HepG2 (cell line): Measurements from ENCODE around the gene TACO1. TPM values are rescaled to one million over a fixed set of nuclear protein-coding genes. Genes with fewer than 3 reads are reported as not detected.

Source experiments
- AGO2 ChIP-seq: fragments of 200-400 bp; formaldehyde crosslinking; optimal IDR thresholded peaks from 2 replicates; pipeline ENCODE3; 2017; ENCODE audit warnings: mild to moderate bottlenecking, low read depth, low read length, moderate library complexity
- BRD4 ChIP-seq: sonication (generic); formaldehyde crosslinking; IDR thresholded peaks from 2 replicates; pipeline ENCODE4 v1.4.0; 2020; ENCODE audit warnings: missing genetic modification reagents
- DDIT3 ChIP-seq: sonication (generic); formaldehyde crosslinking; IDR thresholded peaks from 2 replicates; pipeline ENCODE4 v1.4.0; 2020; ENCODE audit warnings: mild to moderate bottlenecking, missing genetic modification reagents
- FOSL1 ChIP-seq: sonication (generic); formaldehyde crosslinking; IDR thresholded peaks from 2 replicates; pipeline ENCODE4 v1.9.0; 2021; ENCODE audit warnings: missing genetic modification reagents, borderline replicate concordance
- FOXK1 ChIP-seq: sonication (generic); formaldehyde crosslinking; IDR thresholded peaks from 2 replicates; pipeline ENCODE4 v1.4.0; 2020; ENCODE audit warnings: low read depth, missing genetic modification reagents, borderline replicate concordance
- IRF1 ChIP-seq: sonication (generic); formaldehyde crosslinking; IDR thresholded peaks from 2 replicates; pipeline ENCODE4 v1.4.0; 2020; ENCODE audit warnings: low read depth, mild to moderate bottlenecking, missing genetic modification reagents
- KLF15 ChIP-seq: sonication (generic); formaldehyde crosslinking; IDR thresholded peaks from 2 replicates; pipeline ENCODE4 v1.8.1; 2023; ENCODE audit warnings: borderline replicate concordance, mild to moderate bottlenecking, inconsistent platforms, missing genetic modification reagents, mixed read lengths
- KMT2A ChIP-seq: sonication (generic); formaldehyde crosslinking; IDR thresholded peaks from 2 replicates; pipeline ENCODE4 v1.4.0; 2020; ENCODE audit warnings: missing genetic modification reagents
- PLRG1 ChIP-seq: fragments of 450-650 bp; conservative IDR thresholded peaks from 2 replicates; pipeline ENCODE4 v1.6.1; 2016
- ZFP41 ChIP-seq: sonication (generic); formaldehyde crosslinking; IDR thresholded peaks from 2 replicates; pipeline ENCODE4 v1.4.0; 2020; ENCODE audit warnings: mild to moderate bottlenecking, missing genetic modification reagents, borderline replicate concordance
- ZNF496 ChIP-seq: sonication (generic); formaldehyde crosslinking; IDR thresholded peaks from 2 replicates; pipeline ENCODE4 v1.8.1; 2023; ENCODE audit warnings: mild to moderate bottlenecking, moderate library complexity, missing genetic modification reagents; ENCODE audit not compliant: insufficient replicate concordance
- ZNF503 ChIP-seq: sonication (generic); formaldehyde crosslinking; IDR thresholded peaks from 2 replicates; pipeline ENCODE4 v1.4.0; 2020; ENCODE audit warnings: missing genetic modification reagents
- ZNF543 ChIP-seq: sonication (generic); formaldehyde crosslinking; IDR thresholded peaks from 2 replicates; pipeline ENCODE4 v1.4.0; 2020; ENCODE audit warnings: mild to moderate bottlenecking, missing genetic modification reagents
- ZNF569 ChIP-seq: sonication (generic); formaldehyde crosslinking; IDR thresholded peaks from 2 replicates; pipeline ENCODE4 v1.5.0; 2020; ENCODE audit warnings: mild to moderate bottlenecking, missing genetic modification reagents, moderate library complexity, borderline replicate concordance
- ZNF713 ChIP-seq: sonication (generic); formaldehyde crosslinking; IDR thresholded peaks from 2 replicates; pipeline ENCODE4 v1.4.0; 2020; ENCODE audit warnings: mild to moderate bottlenecking, missing genetic modification reagents
- polyA plus RNA-seq, 8 experiments: library from polyadenylated mRNA; depleted of rRNA in 3 of 8; stranded (reverse) in 7 of 8; unstranded in 1 of 8; fragments of >200 nt; fragmentation: Illumina TruSeq in 4 of 8; extraction: Trizol in 4 of 8; gene quantifications; 2 replicates each; pipeline versions ENCODE4 v1.2.1 to v1.2.3, GENCODE V29; 2011 to 2016; ENCODE audit warnings: low read depth in 4 of 8, missing spikeins in 1 of 8, mixed read lengths in 1 of 8; ENCODE audit not compliant: insufficient read depth in 1 of 8
- total RNA-seq, 5 experiments: library from RNA; depleted of rRNA; stranded (reverse); fragments of >200 nt; fragmentation: Illumina TruSeq; extraction: Trizol; gene quantifications; 2 replicates each; pipeline ENCODE4 v1.2.3, GENCODE V29; 2016; ENCODE audit warnings: low read depth in 1 of 5
- TF ChIP-seq, protein P1 (sequence below): sonication (generic); formaldehyde crosslinking; IDR thresholded peaks from 2 replicates; pipeline ENCODE4 v1.8.1; 2022; ENCODE audit warnings: low read depth, mild to moderate bottlenecking, missing genetic modification reagents
- TF ChIP-seq, protein P2 (sequence below): sonication (generic); formaldehyde crosslinking; conservative IDR thresholded peaks from 2 replicates; pipeline ENCODE4 v1.4.0; 2020; ENCODE audit warnings: missing genetic modification reagents
- TF ChIP-seq, protein P3 (sequence below): IDR thresholded peaks from 2 replicates; pipeline ENCODE4 v1.6.1; 2016; ENCODE audit warnings: mild to moderate bottlenecking, missing biosample characterization, missing genetic modification reagents
- TF ChIP-seq, protein P4 (sequence below): sonication (generic); formaldehyde crosslinking; IDR thresholded peaks from 2 replicates; pipeline ENCODE4 v1.4.0; 2020; ENCODE audit warnings: missing genetic modification reagents
- TF ChIP-seq, protein P5 (sequence below): IDR thresholded peaks from 2 replicates; pipeline ENCODE4 v1.6.1; 2016; ENCODE audit warnings: control low read depth

Gene TACO1
- total and polyA plus RNA-seq, 2 of the 13 experiments (the other 11 are each of a cell fraction or from before 2014, with no cell fraction given), result 34.7 to 53.6 TPM

DNA sequence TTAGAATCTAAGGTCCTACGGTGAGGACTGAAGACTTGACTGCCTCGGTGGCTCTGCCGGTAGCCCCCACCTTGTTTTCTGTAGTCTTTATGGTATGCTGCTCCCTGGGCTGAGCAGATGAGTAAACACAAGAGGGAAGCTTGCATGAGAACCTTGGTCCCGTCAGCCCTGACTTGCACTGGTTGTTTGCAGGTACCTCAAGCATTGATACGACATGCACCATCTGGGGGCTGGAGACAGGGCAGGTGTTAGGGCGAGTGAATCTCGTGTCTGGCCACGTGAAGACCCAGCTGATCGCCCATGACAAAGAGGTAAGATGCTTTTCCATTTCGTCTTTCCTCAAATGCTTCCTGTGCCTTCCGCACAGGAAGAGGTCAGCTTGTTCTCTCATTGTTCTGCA is 21.1 kb upstream of the TACO1 start (continued):
- TF ChIP-seq, protein P1, sequence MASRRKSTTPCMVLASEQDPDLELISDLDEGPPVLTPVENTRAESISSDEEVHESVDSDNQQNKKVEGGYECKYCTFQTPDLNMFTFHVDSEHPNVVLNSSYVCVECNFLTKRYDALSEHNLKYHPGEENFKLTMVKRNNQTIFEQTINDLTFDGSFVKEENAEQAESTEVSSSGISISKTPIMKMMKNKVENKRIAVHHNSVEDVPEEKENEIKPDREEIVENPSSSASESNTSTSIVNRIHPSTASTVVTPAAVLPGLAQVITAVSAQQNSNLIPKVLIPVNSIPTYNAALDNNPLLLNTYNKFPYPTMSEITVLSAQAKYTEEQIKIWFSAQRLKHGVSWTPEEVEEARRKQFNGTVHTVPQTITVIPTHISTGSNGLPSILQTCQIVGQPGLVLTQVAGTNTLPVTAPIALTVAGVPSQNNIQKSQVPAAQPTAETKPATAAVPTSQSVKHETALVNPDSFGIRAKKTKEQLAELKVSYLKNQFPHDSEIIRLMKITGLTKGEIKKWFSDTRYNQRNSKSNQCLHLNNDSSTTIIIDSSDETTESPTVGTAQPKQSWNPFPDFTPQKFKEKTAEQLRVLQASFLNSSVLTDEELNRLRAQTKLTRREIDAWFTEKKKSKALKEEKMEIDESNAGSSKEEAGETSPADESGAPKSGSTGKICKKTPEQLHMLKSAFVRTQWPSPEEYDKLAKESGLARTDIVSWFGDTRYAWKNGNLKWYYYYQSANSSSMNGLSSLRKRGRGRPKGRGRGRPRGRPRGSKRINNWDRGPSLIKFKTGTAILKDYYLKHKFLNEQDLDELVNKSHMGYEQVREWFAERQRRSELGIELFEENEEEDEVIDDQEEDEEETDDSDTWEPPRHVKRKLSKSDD (CRISPR knock-in tag), result 0 out of 2 replicates have a peak, but pooled peaks have one; percentile 50
- TF ChIP-seq FOSL1 (CRISPR knock-in tag) (no peak), ZFP41 (no peak), ZNF503 (CRISPR knock-in tag) (no peak), KLF15 (no peak), IRF1 (CRISPR knock-in tag) (no peak), ZNF713 (CRISPR knock-in tag) (peak; percentile 92; the same call in 1 of the 2 replicates), BRD4 (no peak), ZNF496 (no peak), AGO2 (no peak), ZNF569 (CRISPR knock-in tag) (no peak), FOXK1 (peak; percentile 47; the same call in 1 of the 2 replicates), PLRG1 (no peak), DDIT3 (CRISPR knock-in tag) (no peak), ZNF543 (CRISPR knock-in tag) (no peak), KMT2A (CRISPR knock-in tag) (peak; percentile 67; the same call in 1 of the 2 replicates)
- TF ChIP-seq, protein P2, sequence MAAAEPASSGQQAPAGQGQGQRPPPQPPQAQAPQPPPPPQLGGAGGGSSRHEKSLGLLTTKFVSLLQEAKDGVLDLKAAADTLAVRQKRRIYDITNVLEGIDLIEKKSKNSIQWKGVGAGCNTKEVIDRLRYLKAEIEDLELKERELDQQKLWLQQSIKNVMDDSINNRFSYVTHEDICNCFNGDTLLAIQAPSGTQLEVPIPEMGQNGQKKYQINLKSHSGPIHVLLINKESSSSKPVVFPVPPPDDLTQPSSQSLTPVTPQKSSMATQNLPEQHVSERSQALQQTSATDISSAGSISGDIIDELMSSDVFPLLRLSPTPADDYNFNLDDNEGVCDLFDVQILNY (CRISPR knock-in tag), result no peak
- TF ChIP-seq, protein P3, sequence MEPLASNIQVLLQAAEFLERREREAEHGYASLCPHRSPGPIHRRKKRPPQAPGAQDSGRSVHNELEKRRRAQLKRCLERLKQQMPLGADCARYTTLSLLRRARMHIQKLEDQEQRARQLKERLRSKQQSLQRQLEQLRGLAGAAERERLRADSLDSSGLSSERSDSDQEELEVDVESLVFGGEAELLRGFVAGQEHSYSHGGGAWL, result peak; percentile 30; the same call in 1 of the 2 replicates
- TF ChIP-seq, protein P4, sequence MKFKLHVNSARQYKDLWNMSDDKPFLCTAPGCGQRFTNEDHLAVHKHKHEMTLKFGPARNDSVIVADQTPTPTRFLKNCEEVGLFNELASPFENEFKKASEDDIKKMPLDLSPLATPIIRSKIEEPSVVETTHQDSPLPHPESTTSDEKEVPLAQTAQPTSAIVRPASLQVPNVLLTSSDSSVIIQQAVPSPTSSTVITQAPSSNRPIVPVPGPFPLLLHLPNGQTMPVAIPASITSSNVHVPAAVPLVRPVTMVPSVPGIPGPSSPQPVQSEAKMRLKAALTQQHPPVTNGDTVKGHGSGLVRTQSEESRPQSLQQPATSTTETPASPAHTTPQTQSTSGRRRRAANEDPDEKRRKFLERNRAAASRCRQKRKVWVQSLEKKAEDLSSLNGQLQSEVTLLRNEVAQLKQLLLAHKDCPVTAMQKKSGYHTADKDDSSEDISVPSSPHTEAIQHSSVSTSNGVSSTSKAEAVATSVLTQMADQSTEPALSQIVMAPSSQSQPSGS (CRISPR knock-in tag), result no peak
- TF ChIP-seq, protein P5, sequence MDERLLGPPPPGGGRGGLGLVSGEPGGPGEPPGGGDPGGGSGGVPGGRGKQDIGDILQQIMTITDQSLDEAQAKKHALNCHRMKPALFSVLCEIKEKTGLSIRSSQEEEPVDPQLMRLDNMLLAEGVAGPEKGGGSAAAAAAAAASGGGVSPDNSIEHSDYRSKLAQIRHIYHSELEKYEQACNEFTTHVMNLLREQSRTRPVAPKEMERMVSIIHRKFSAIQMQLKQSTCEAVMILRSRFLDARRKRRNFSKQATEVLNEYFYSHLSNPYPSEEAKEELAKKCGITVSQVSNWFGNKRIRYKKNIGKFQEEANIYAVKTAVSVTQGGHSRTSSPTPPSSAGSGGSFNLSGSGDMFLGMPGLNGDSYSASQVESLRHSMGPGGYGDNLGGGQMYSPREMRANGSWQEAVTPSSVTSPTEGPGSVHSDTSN (CRISPR knock-in tag), result no peak
